ENCODE data around the gene SNX3.

DNA sequence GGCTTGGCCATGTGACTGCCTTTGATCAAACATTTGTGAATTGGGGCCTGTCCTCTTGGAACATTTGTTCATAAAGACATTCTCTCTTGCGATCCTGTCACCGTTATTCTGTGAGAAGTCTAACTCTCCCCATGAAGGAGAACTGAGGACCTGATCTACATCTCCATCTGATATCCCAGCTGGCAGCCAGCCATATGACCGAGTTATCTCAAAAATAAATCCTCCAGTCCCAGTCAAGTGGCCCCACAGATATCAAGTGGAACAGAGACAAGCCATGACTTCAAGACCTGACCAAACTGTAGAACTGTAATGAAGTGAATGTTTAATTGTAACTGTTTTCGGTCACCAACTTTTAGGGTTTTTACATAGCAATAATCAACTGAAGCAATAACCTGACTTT, 25.7 kb downstream of the SNX3 start:
- no peak for TF ChIP-seq POLR2A (IDR thresholded peaks at IDR 0.05)
- TF ChIP-seq, protein P1, sequence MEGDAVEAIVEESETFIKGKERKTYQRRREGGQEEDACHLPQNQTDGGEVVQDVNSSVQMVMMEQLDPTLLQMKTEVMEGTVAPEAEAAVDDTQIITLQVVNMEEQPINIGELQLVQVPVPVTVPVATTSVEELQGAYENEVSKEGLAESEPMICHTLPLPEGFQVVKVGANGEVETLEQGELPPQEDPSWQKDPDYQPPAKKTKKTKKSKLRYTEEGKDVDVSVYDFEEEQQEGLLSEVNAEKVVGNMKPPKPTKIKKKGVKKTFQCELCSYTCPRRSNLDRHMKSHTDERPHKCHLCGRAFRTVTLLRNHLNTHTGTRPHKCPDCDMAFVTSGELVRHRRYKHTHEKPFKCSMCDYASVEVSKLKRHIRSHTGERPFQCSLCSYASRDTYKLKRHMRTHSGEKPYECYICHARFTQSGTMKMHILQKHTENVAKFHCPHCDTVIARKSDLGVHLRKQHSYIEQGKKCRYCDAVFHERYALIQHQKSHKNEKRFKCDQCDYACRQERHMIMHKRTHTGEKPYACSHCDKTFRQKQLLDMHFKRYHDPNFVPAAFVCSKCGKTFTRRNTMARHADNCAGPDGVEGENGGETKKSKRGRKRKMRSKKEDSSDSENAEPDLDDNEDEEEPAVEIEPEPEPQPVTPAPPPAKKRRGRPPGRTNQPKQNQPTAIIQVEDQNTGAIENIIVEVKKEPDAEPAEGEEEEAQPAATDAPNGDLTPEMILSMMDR (IDR thresholded peaks at IDR 0.05) = no peak
